ENCODE results near the gene FAM193A. TPM values are rescaled to one million over a fixed set of nuclear protein-coding genes. Genes with fewer than 3 reads are reported as not detected.
"Not testable (repeated sequence)": the region's sequence is repeated elsewhere in the genome, so short reads cannot be mapped to it uniquely, and the experiment has no call there.

FAM193A gene
- total RNA-seq, 1 donor from 2014 or later = 31.4 TPM

DNA sequence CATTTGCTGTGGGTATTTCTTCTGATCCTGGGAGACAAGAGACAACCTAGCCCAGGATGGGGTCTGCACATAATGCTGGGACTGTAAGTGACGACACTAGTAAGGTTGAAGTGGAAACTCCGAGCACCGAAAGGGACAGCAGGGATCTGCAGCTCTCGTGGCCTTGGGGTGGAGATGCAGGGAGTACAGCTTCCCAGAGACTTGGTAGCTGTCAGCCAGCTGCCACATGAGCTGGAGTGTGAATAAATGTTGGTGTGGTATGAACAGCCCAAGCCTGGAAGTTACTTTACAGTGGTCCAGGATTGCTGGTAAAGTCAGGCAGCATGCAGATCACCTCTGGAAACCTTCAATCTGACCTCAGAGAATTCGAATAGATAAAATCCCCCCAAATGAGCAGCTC is 97.6 kb downstream of the FAM193A start:
- H3K4me3 ChIP-seq = no peak overlapping the region
- DNase-seq (ENCODE audit: extremely low spot score in 2 of 2) = no peak
- no peaks in the 10 kb centered on the region for H3K27me3 ChIP-seq
- no peaks in the 10 kb centered on the region for H3K4me1 ChIP-seq
- no peaks in the 10 kb centered on the region for H3K9me3 ChIP-seq
- intact Hi-C loops (cut with DNase I) = no loop called here
- peaks cover 0 to 49% of the 10 kb centered on the region in 2 donors for H3K36me3 ChIP-seq
- H3K27ac ChIP-seq = no peak overlapping the region
- no peak for TF ChIP-seq POLR2A (IDR thresholded peaks at IDR 0.05)
- TF ChIP-seq, protein P1, sequence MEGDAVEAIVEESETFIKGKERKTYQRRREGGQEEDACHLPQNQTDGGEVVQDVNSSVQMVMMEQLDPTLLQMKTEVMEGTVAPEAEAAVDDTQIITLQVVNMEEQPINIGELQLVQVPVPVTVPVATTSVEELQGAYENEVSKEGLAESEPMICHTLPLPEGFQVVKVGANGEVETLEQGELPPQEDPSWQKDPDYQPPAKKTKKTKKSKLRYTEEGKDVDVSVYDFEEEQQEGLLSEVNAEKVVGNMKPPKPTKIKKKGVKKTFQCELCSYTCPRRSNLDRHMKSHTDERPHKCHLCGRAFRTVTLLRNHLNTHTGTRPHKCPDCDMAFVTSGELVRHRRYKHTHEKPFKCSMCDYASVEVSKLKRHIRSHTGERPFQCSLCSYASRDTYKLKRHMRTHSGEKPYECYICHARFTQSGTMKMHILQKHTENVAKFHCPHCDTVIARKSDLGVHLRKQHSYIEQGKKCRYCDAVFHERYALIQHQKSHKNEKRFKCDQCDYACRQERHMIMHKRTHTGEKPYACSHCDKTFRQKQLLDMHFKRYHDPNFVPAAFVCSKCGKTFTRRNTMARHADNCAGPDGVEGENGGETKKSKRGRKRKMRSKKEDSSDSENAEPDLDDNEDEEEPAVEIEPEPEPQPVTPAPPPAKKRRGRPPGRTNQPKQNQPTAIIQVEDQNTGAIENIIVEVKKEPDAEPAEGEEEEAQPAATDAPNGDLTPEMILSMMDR (IDR thresholded peaks at IDR 0.05) = no peak
- TF ChIP-seq POLR2AphosphoS5 (IDR thresholded peaks at IDR 0.05; ENCODE audit: insufficient read depth in 1 of 2, low read depth in 1 of 2) = no peak

DNA sequence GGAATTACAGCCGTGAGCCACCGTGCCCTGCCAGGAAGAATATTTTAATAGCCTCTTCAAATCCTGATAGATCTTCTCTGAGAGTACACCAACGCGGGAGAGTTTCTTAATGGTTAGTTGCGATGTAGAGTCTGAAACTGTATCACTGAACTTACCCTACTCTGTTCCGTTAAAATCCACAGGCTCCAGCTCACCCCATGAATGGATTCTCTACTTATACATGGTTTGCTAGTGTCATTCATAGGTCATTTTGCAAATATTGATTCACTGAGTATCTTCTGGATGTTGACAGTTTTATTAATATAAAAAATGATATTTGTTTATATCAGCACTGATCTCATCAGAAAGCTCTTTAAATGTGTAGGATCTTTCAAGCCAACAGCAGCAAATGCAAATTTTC is 99.9 kb downstream of the FAM193A start:
- H3K4me3 ChIP-seq = no peak overlapping the region
- H3K4me1 ChIP-seq = no peaks in the 10 kb centered on the region
- no peaks in the 10 kb centered on the region for H3K9me3 ChIP-seq
- TF ChIP-seq, protein P1 (IDR thresholded peaks at IDR 0.05) = no peak
- TF ChIP-seq POLR2AphosphoS5 (IDR thresholded peaks at IDR 0.05; ENCODE audit: insufficient read depth in 1 of 2, low read depth in 1 of 2) (no peak), POLR2A (IDR thresholded peaks at IDR 0.05) (no peak)
- H3K27me3 ChIP-seq = no peaks in the 10 kb centered on the region
- peaks cover 0 to 52% of the 10 kb centered on the region in 2 donors for H3K36me3 ChIP-seq
- DNase-seq (ENCODE audit: extremely low spot score in 2 of 2) = no peak
- intact Hi-C loops (cut with DNase I) = no loop called here
- H3K27ac ChIP-seq = no peak overlapping the region

DNA sequence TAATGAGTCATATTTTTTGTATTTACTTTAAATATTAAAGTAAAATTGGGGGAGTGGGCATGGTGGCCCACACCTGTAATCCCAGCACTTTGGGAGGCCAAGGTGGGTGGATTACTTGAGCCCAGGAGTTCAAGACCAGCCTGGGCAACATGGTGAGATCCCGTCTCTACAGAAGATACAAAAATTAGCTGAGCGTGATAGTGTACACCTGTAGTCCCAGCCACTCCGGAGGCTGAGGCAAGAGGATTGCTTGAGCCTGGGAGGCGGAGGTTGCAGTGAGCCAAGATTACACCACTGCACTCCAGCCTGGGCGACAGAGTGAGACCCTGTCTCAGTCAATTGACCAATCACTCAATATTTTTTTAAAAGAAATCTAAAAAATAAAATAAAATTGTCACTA is 100.5 kb downstream of the FAM193A start:
- H3K27me3 ChIP-seq; H3K4me3 ChIP-seq; DNase-seq (ENCODE audit: extremely low spot score in 2 of 2); intact Hi-C loops (cut with DNase I); H3K9me3 ChIP-seq; H3K4me1 ChIP-seq; H3K27ac ChIP-seq: not testable (repeated sequence)
- H3K36me3 ChIP-seq = peaks cover 0 to 50% of the 10 kb centered on the region in 2 donors

DNA sequence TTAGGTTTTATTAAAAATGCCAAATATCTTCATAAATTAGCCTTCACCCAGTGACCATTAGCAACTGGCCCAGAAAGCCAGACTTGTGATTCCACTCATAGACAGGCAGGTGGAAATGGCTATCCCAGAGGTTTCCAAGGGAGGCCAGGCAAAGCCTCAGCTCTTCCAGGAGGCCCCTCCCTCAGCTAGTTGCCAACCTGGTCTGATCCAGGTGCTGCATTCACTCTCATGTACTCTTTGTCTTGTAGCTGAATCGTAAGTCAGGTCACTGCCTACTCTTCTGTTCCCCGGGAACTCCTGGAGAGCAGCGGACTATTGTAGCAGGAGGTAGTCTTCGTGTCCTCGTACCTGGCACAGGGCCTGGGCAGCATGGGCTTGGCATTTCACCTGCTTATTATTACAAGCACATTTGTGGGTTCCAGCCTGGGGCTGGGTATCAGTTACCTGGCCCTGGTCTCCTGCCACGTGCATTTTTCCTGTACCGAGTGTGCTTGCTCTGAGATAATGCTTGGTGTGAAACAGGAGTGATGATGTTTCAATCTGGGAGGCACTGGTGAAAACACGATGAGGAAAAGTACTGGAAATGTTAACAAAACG is 101.6 kb downstream of the FAM193A start:
- no peak overlapping the region for H3K27ac ChIP-seq
- no peak overlapping the region for H3K4me3 ChIP-seq
- TF ChIP-seq POLR2AphosphoS5 (IDR thresholded peaks at IDR 0.05; ENCODE audit: insufficient read depth in 1 of 2, low read depth in 1 of 2) = no peak
- H3K9me3 ChIP-seq = no peaks in the 10 kb centered on the region
- H3K27me3 ChIP-seq = no peaks in the 10 kb centered on the region
- peaks cover 0 to 42% of the 10 kb centered on the region in 2 donors for H3K36me3 ChIP-seq
- intact Hi-C loops (cut with DNase I) = no loop called here
- DNase-seq (ENCODE audit: extremely low spot score in 2 of 2) = no peak
- H3K4me1 ChIP-seq = no peaks in the 10 kb centered on the region

DNA sequence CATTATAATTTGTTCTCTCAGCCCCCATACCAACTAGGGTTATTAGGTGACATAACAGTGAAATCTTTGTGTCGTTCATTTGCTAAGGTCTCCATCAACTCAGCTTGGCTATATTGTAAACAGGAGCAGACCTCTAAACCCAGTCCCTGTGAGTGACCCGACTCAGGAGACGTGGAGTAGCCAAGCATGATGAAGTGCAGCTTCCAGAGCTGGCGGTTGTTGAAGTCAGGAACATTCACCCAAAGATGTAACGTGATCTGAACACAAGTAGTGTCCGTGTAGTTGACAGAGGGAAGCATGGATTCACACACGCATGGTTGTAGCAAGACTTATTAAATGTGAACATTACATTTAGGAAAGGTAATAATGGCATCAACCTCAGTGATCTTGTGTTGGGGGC is 102.3 kb downstream of the FAM193A start:
- Histone ChIP-seq H3K4me1 (no peaks in the 10 kb centered on the region), H3K4me3 (no peak overlapping the region), H3K36me3 (peaks cover 0 to 42% of the 10 kb centered on the region in 2 donors), H3K27me3 (no peaks in the 10 kb centered on the region), H3K27ac (no peak overlapping the region), H3K9me3 (no peaks in the 10 kb centered on the region)
- intact Hi-C loops (cut with DNase I) = no loop called here
- no peak for DNase-seq (ENCODE audit: extremely low spot score in 2 of 2)
- no peak for TF ChIP-seq POLR2AphosphoS5 (IDR thresholded peaks at IDR 0.05; ENCODE audit: insufficient read depth in 1 of 2, low read depth in 1 of 2)
- no peak for TF ChIP-seq POLR2A (IDR thresholded peaks at IDR 0.05)
- TF ChIP-seq, protein P1 (IDR thresholded peaks at IDR 0.05) = no peak

DNA sequence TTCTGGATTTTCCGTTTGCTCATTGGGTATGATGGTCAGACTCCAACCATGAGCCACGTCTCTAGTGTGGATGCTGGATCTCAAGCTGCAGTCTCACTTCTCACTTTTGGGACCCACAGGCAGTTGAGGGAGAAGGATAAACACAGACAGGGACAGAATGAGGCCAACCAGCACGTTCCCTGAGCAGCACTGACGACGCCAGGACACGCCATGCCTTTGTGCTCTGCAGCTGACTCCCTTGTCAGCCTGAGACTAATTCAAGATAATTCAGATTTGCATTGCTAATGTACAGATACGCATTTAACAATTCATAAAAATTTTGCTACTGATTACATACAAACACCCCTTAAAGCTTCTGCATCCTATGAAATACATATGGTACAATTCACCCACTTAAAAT is 106.5 kb downstream of the FAM193A start:
- H3K4me1 ChIP-seq = no peaks in the 10 kb centered on the region
- TF ChIP-seq POLR2A (IDR thresholded peaks at IDR 0.05) (no peak), POLR2AphosphoS5 (IDR thresholded peaks at IDR 0.05; ENCODE audit: insufficient read depth in 1 of 2, low read depth in 1 of 2) (no peak)
- TF ChIP-seq, protein P1 (IDR thresholded peaks at IDR 0.05) = no peak
- H3K27ac ChIP-seq = no peak overlapping the region
- no peak for DNase-seq (ENCODE audit: extremely low spot score in 2 of 2)
- no peaks in the 10 kb centered on the region for H3K27me3 ChIP-seq
- intact Hi-C loops (cut with DNase I) = no loop called here
- no peaks in the 10 kb centered on the region for H3K9me3 ChIP-seq
- no peak overlapping the region for H3K4me3 ChIP-seq
- H3K36me3 ChIP-seq = peaks cover 0 to 42% of the 10 kb centered on the region in 2 donors
